HG02759 (cell line): ENCODE results near the gene ZNF880.
"Not testable (repeated sequence)": the region's sequence is repeated elsewhere in the genome, so short reads cannot be mapped to it uniquely, and the experiment has no call there.

ENCODE experiments used
- ATAC-seq: cut with Tn5 transposase; IDR thresholded peaks from one replicate; pipeline ENCODE4 v1.9.1; 2021; ENCODE audit warnings: mild to moderate bottlenecking, moderate library complexity; ENCODE audit not compliant: unreplicated experiment

Gene ZNF880

DNA sequence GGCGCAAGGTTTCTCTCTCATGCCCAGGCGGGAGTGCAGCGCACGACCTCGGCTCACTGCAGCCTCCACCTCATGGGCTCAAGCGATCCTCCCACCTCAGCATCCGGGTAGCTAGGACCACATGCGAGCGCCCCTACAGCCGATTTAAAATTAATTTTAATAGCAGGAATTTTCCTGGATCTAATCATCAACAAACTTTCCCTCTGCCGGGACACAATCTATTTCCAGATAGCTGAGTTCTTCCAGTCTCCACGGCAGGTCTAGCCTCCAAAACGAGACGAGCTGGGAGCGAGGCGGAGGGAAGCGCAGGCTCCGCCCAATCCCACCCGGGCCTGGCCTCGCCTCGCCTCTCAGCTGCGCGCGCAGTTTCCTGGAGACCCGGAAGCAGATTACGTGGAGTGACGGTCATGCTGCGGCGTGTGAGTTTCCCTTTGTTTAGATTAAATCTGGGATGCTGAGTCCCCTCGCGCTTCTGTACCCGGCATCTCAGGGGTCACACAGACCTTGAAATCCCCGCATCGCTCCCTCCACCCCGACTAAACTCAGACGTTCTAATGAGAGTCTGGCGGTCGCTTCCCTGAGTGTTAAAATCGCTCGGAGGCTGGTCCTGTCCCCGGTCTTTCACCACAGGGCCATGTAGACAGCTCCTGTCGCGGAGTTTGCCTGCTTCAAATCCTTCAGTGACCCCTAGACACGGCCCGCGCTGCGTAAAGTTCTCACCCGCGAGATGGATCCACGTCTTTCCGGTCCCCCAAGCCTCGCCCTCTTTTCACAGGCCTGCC is at the start of gene ZNF880:
ZNF880 (plus strand) TSS at position 365 of the 782 bp plus-strand sequence; CDS start at position 408, 43 bp downstream.
- ATAC-seq: no peak

DNA sequence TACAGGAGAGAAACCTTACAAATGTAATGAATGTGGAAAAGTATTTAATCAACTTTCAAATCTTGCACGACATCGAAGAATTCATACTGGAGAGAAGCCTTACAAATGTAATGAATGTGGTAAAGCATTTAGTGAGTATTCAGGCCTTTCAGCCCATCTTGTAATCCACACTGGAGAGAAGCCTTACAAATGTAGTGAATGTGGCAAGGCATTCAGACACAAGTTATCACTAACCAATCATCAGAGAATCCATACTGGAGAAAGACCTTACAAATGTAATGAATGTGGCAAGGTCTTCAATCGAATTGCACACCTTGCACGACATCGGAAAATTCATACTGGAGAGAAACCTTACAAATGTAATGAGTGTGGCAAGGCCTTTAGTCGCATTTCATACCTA is 47.3 kb upstream of the ZNF880 start:
- no peak for ATAC-seq

DNA sequence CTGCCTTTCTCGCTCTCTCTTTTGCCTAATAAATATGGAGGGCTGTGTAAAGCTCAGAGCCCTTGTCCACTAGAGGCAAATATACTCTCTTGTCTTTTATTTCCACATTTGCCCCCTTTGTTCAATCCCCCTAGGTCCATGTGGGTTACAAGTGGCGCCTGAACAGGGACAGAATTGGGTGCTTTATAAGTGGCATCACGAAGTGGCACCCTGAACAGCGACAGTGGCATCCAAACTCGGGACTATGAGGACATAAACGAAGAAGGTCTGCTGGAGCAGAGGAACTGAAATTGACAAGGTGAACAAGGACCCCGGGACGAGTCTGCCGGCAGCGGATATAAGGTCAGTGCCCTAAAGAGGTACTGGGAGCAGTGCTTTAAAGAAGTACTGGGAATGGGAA is 38.0 kb upstream of the ZNF880 start:
- no peak for ATAC-seq

DNA sequence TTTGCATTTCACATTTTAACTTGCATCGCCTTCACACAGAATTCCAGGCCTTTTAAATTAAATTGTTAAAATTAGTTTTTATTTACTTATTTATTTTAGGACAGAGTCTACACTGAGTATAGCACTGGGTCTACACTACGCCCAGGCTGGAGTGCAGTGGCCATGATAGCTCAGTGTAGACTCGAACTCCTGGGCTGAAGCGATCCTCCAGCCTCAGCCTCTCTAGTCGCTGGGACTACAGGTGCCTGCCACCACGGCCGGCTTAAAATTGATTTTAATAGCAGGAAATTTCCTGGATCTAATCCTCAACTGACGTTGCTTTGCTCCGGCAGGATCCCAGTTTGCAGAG is 34.0 kb upstream of the ZNF880 start:
- no peak for ATAC-seq

DNA sequence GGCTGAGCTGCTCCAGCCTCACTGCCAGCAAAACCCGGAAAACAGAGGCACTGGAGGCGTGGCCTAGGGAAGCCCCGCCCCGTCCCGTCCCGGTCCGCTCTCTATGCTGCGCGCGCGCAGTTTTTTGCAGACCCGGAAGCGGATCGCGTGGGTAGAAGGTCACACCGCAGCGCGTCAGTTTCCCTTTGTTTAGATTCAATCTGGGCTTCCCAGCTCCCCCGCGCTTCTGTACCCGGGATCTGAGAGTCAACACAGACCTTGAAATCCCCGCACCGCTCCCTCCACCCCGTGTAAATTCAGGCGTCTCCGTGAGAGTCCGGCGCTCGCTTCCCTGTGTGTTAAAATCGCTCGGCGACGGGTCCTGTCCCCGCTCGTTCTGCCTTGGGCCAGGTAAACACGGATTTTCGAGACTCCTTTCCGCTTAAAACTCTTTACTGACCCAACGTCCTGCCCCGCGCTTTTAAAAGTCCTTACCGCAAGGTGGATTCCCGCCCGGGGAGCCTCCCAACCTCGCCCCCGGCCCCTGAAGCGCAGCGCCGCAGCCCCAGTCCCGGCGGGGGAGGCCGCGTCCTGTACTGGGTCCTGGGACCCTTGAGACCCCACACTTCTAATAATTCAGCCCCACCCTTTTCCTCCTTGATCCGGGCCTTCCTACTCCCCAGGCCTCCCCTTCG is 33.5 kb upstream of the ZNF880 start, which contains the start of gene ZNF610:
ZNF610 (plus strand) TSS at position 127 of the 674 bp plus-strand sequence. CDS start 12,930 bp downstream, outside the sequence.
- peak; percentile 67 for ATAC-seq

DNA sequence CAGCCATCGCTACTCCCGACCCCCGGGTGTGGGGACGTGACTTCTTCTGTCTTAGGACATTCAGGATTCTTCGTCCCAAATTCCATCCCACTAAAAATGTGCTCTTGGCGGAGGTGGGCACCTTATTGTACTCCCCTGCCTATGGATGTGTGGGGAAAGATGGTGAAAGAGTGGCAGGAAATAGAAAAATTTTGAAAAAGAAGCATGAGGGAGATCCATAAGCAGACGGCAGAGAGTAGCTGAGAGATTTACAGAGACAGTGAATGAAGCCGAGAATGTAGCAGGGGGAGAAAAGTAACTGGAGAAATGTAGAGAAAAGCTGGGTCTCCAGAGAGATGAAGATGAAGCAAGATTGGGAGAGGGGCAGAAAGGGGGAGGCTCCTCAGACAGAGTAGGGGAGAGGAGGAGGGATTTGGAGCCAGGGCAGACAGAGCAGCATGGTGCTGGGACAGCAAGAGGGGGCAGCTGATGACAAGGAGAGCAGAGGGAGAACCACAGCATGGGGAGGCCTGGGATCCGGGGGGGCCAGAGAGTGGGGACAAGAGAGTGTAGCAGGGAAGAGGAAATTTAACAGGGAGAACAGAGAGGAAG is 32.8 kb upstream of the ZNF880 start:
- ATAC-seq: no peak

DNA sequence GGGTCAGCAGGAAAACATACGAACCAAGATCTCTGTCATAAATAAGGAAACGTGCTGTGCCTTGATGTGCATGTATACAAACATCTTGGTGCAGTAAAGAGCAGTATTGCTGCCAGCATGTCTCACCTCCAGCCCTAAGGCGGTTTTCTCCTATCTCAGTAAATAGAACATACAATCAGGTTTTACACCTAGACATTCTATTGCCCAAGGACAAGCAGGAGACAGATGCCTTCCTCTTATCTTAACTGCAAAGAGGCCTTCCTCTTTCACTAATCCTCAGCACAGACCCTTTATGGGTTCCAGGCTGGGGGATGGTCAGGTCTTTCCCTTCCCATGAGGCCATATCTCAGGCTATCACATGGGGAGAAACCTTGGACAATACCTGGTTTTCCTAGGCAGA is 30.7 kb upstream of the ZNF880 start:
- not testable (repeated sequence) for ATAC-seq

DNA sequence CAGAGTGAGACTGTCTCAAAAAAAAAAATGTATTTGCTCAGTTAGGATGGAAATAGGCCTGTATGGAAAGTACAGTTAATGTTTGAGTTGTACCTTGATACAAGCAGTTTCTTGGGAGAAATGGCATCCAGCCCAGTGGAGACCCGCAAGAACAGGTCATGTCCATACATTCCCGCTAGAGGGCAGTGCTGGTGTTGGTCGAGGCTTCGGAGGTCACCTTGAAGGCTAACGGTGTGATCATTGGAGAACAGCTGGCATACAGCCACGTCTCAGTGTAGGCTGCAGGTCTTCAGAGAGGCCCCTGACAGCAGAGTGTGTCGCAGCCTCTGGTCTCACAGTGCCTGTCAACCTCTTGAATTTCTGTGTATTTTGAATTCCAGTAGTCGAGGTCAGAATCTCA is 26.2 kb upstream of the ZNF880 start:
- ATAC-seq: no peak

DNA sequence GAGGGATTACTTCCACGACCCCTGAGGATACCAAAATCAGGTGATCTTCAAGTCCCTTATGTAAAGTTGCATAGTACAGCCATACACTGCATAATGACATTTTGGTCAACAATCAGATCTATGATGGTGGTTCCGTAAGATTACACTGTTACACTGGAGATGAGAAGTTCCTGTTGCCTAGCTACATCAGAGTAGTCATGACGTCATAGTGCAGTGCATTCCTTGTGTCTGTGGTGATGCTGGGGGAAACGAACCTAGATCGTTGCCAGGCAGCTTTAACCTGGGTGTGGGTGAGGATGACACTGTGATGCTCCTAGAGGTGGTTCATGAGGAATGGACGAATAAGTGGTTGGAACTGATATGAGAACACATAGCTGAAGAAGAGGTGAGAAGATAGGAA is 24.6 kb upstream of the ZNF880 start:
- ATAC-seq: no peak

DNA sequence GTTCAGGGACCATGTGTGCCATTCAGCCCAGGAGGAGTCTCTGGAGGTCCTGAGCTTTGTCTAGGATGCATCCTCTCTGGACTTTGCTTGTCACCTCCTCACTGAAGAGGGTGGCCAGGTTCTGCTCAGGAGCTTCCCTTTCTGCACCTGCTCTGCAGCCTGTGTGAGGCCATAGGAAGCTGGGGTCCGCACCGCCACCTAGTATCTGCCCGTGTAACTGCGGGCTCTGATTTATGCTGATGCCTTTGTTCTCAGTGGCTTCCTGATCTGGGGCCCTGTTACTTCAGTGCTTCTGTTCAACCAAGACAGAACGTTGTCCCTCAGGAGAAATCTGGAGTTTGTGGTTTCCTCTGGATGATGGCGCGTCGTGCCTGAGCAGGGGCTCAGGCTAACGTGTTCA is 18.2 kb upstream of the ZNF880 start:
- no peak for ATAC-seq

DNA sequence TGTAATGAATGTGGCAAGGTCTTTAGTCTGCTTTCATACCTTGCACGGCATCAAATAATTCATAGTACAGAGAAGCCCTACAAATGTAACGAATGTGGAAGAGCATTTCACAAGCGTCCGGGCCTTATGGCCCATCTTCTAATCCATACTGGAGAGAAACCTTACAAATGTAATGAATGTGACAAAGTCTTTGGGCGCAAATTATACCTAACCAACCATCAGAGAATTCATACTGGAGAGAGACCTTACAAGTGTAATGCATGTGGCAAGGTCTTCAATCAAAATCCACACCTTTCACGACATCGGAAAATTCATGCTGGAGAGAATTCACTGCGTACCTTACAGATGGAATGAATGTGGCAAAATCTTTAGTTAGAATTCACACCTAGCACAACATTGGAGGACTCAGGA is 3.3 kb upstream of the ZNF880 start:
- ATAC-seq: no peak

DNA sequence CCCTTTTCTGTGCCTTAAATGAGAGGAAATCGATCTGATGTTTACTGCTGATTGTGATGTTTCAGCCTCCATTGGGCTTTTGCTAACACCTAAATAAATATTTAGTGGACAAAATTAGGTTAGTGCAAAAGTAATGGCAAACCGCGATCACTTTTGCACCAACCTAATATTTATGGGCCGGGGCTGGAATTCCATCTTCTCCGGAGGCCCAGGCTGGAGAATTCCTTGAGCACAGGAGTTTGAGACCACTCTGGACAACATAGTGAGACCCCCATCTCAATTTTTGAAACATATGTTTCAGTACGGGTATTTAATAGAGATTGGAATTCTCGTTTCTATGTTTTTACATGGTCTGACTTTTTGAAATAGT is 603 bp downstream of the ZNF880 start:
- ATAC-seq: no peak

DNA sequence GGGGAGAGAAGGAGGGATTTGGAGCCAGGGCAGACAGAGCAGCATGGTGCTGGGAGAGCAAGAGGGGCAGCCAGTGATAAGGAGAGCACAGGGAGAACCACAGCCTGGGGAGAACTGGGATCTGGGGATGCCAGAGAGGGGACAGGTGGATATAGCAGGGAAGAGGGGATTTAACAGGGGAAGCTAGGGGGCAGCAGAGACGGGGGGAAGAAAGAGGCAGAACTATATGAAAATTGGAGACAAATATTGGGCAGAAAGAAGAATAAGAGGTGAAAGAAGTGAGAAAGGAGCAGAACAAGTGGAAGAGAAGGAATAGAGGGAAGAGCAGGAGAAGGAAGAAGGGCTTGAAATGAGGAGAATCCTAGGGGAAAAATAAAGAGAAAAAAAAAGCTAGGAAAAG is 21.4 kb downstream of the ZNF880 start:
- no peak for ATAC-seq

DNA sequence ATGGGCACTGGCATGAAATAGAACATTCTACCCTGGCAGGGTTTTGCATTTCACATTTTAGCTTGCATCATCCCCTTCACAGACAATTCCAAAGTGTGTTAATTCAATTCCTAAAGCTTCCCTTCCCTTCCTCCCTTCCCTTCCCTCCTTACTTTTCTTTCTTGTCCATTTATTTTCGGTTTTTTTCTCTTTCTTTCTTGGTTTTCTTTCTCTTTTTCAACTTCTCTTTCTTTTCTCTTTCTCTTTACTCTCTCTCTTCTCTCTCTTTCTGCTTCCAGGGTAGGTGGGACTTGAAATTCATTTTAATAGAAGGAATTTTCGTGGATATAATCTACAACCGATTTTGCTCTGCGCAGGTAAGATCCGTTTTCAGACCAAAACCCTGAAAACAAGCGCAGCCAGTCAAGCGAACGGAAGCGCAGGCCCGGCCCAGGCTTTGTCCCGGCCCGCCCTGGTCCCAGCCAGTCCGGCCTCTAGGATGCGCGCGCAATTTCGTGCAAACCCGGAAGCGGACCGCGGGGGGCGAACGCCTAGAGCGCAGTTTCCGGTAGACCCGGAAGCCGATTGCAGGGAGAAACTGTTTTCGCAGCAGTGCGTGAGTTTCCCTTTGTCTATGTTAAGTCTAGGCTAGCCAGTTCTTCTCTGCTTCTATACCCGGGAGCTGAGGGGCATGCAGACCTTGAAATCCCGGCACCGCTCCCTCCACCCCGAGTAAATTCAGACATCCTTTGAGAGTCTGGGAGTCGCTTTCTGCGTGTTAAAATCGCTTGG is 27.8 kb downstream of the ZNF880 start, which contains the start of gene ZNF528:
ZNF528 (plus strand) TSS at position 540 of the 771 bp plus-strand sequence. CDS start 4,165 bp downstream, outside the sequence.
- peak; percentile 93 for ATAC-seq

DNA sequence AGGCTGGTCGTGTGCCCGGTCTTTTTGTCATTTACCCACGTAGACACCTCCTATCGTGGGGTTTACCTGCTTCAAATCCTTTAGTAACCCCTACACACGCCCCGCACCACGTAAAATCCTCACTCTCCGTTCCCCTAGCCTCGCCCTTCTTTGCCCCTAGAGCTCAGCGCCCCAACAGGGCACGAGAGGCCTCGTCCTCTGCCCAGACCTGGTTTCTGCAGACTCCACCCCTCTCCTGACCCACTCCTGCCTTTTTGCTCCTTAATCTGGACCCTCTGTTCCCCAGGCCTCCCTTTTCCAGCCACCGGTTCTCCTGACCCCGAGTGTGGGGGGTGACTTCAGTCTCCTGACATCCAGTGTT is 28.3 kb downstream of the ZNF880 start:
- peak; percentile 21 for ATAC-seq

DNA sequence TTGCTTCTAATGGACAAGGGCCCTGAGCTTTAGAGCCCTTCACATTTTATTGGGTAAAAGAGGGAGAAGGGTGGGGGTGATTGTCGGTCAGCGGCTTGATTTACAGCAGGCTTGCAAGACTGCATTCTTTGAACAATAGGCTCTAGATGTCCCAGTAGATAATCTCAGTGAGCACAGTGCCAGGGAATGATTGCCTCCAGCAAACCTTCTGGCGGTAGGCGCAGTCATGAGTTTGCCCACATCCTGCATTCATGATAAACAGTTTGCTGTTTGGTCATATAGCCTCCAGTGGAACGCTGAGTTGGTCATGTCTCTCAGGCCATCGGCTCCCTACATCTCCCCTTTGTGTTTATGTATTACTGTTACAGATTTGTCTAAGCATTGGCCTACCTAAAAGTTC is 40.6 kb downstream of the ZNF880 start:
- ATAC-seq: no peak

DNA sequence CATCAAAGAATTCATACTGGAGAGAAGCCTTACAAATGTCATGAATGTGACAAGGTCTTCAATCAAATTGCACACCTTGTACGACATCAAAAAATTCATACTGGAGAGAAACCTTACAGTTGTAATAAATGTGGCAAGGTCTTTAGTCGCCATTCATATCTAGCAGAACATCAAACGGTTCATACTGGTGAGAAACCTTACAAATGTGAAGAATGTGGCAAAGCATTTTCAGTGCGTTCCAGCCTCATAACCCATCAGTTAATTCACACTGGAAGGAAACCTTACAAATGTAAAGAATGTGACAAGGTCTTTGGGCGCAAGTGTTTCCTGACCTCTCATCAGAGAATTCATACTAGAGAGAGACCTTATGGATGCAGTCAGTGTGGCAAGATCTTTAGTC is 46.0 kb downstream of the ZNF880 start:
- ATAC-seq: no peak

DNA sequence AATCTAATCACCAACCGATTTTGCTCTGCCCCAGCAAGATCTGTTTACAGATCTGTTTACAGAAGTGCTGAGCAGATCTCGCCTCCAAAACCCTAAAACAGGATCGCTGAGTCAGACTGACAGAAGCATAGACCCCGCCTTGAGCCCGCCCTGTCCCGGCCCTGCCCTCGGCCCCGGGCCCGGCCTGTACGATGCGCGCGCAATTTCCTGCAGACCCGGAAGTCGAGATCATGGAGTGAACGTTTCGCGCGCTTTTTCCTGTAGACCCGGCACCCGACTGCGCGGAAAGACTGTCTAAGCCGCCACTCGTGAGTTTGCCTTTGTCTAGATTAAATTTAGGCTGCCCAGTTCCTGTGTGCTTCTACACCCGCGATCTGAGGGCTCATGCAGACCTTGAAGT is 59.2 kb downstream of the ZNF880 start, which contains the start of gene ZNF534:
ZNF534 (plus strand) TSS at position 212 of the 400 bp plus-strand sequence. CDS start 2,327 bp downstream, outside the sequence.
- no peak for ATAC-seq
